ENCODE measurements around the gene ZC3H7A. TPM values are rescaled to one million over a fixed set of nuclear protein-coding genes. Genes with fewer than 3 reads are reported as not detected.

The ZC3H7A gene
- total and polyA plus RNA-seq, 10 of the 15 experiments (the other 5 are each of a cell fraction or from before 2014, with no cell fraction given), result 46.3 to 188 (median 68.6) TPM

- ChIA-PET RAD21 (ENCODE audit: unreplicated experiment) (interaction anchor here (0.9 to 4.9 kb wide), 10 partner anchors 24 to 70 kb away, joined by 3 to 38 read pairs (median 5); partner anchors contain the start of gene ZC3H7A), POLR2A (interaction anchor here (0.7 to 9.2 kb wide), 9 partner anchors 23 to 104 kb away, joined by 3 to 164 read pairs (median 4); partner anchors contain the start of gene ZC3H7A), CTCF (interaction anchor here (0.6 to 4.0 kb wide), 13 partner anchors 11 to 342 kb away, joined by 3 to 18 read pairs (median 4); no protein-coding TSS in a partner anchor), SMC1A (ENCODE audit: uncharacterized antibody, unreplicated experiment) (interaction anchor here (0.7 to 9.4 kb wide), 12 partner anchors 10 to 157 kb away, joined by 3 to 124 read pairs (median 3); partner anchors contain the start of gene ZC3H7A)
- Histone ChIP-seq H3K36me3 (ENCODE audit: control insufficient read depth in 2 of 2, insufficient read depth in 2 of 2, low read length in 1 of 2) (peaks cover 1 to 19% of the 10 kb centered on the region in 2 experiments; a peak in 3 of 4 replicates), H3K79me2 (ENCODE audit: control insufficient read depth, insufficient read depth, low read length) (peaks cover 91% of the 10 kb centered on the region), H3K27me3 (replicated peaks in 1 of 2; ENCODE audit: control insufficient read depth in 2 of 2, insufficient read depth in 2 of 2, low read length in 1 of 2) (no peaks in the 10 kb centered on the region), H4K20me1 (ENCODE audit: control insufficient read depth, insufficient read depth) (no peaks in the 10 kb centered on the region; the same call in 1 of the 2 replicates), H3K27ac (ENCODE audit: control insufficient read depth, insufficient read depth) (peak overlapping the region; percentile 22), H2AFZ (ENCODE audit: control insufficient read depth, low read depth, low read length) (no peak overlapping the region), H3K9me3 (replicated peaks; ENCODE audit: control insufficient read depth, insufficient read depth, low read length) (no peaks in the 10 kb centered on the region), H3K9ac (ENCODE audit: control insufficient read depth, insufficient read depth, low read length) (0 out of 2 replicates have a peak overlapping the region, but pooled peaks have one; percentile 24), H3K4me2 (ENCODE audit: control insufficient read depth, insufficient read depth) (peak overlapping the region; percentile 91), H3K4me3 (peak overlapping the region; percentile 83), H3K4me1 (ENCODE audit: control insufficient read depth, insufficient read depth, low read length) (peaks cover 34% of the 10 kb centered on the region)
- 18% methylated on average over 15 of the region's 15 CpGs for WGBS (ENCODE audit: insufficient coverage, insufficient replicate concordance, low lambda C conversion rate, missing lambda C conversion rate)
- ATAC-seq (peak; percentile 4; the same call in 2 of the 3 replicates), DNase-seq (ENCODE audit: low read depth, low spot score) (no peak), FAIRE-seq (peak; percentile 88)
- no TSS peak for BruUV-seq (replicated peaks)
- in situ Hi-C loops (cut with MboI) (no loop called here), intact Hi-C loops (cut with micrococcal nuclease; ENCODE audit: unreplicated experiment) (loop anchor here (2.0 kb wide), 1 partner anchor 70 kb away; the partner anchor contains the start of gene SNN)
- TF ChIP-seq, protein P1, sequence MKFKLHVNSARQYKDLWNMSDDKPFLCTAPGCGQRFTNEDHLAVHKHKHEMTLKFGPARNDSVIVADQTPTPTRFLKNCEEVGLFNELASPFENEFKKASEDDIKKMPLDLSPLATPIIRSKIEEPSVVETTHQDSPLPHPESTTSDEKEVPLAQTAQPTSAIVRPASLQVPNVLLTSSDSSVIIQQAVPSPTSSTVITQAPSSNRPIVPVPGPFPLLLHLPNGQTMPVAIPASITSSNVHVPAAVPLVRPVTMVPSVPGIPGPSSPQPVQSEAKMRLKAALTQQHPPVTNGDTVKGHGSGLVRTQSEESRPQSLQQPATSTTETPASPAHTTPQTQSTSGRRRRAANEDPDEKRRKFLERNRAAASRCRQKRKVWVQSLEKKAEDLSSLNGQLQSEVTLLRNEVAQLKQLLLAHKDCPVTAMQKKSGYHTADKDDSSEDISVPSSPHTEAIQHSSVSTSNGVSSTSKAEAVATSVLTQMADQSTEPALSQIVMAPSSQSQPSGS (IDR thresholded peaks at IDR 0.05; ENCODE audit: low read length), result peak; percentile 10; the same call in 1 of the 2 replicates
- TF ChIP-seq ZNF24 (IDR thresholded peaks at IDR 0.05), result no peak
- peak; percentile 18; the same call in 1 of the 2 replicates for TF ChIP-seq NFIC (IDR thresholded peaks at IDR 0.05; ENCODE audit: low read depth, low read length)
- peak; percentile 58; the same call in 1 of the 2 replicates for TF ChIP-seq MLLT1 (IDR thresholded peaks at IDR 0.05)
- TF ChIP-seq JUNB (IDR thresholded peaks at IDR 0.05), result peak; percentile 82
- 0 out of 2 replicates have a peak, but pooled peaks have one; percentile 42 for TF ChIP-seq POLR2AphosphoS2 (IDR thresholded peaks at IDR 0.05; ENCODE audit: low read depth, low read length)
- no peak for TF ChIP-seq YBX1 (IDR thresholded peaks at IDR 0.05)
Measured at GRCh38 chr16:11738742-11739544, 58.1 kb downstream of the ZC3H7A start.
